Gastroesophageal sphincter (tissue), 4 donors: ENCODE results near the gene TWF2. TPM values are rescaled to one million over a fixed set of nuclear protein-coding genes. Genes with fewer than 3 reads are reported as not detected.

ENCODE experiments used
- ATAC-seq: fragments of 150-250 bp; one replicate; pipeline ENCODE4 v1.9.1; 2016; ENCODE audit warnings: mild to moderate bottlenecking, moderate library complexity
- H3K27ac ChIP-seq, 4 donors: fragments of 200-600 bp; sonication (generic) in 3 of 4; 1 replicate in 3 of 4; 2 replicates in 1 of 4; pipeline ENCODE4 v1.5.1; 2016 to 2019
- H3K27me3 ChIP-seq: fragments of 200-600 bp; sonication (generic); one replicate; pipeline ENCODE4 v1.5.1; 2019
- H3K36me3 ChIP-seq, 2 donors: fragments of 200-600 bp; sonication (generic); one replicate each; pipeline ENCODE4 v1.5.1; 2019; ENCODE audit warnings: control low read depth in 1 of 2
- H3K4me1 ChIP-seq, 3 donors: fragments of 200-600 bp; sonication (generic); 1 replicate in 2 of 3; 2 replicates in 1 of 3; pipeline ENCODE4 v1.5.1; 2016 to 2019; ENCODE audit warnings: control low read depth in 2 of 3
- H3K4me3 ChIP-seq, 2 donors: fragments of 200-600 bp; sonication (generic); one replicate each; pipeline ENCODE4 v1.5.1; 2019; ENCODE audit warnings: mild to moderate bottlenecking in 1 of 2, moderate library complexity in 1 of 2
- H3K9me3 ChIP-seq, 3 donors: fragments of 200-600 bp; sonication (generic); one replicate each; pipeline ENCODE4 v1.5.1; 2017 to 2019; ENCODE audit warnings: control low read depth in 2 of 3
- CTCF ChIP-seq, 4 experiments: fragments of 200-600 bp in 2 of 4; fragments of 450-650 bp in 2 of 4; sonication (generic) in 1 of 4; IDR thresholded peaks; one replicate each; pipeline ENCODE4 v1.5.1; 2017 to 2019; ENCODE audit warnings: antibody characterized with exemption in 4 of 4, mild to moderate bottlenecking in 2 of 4, moderate library complexity in 2 of 4
- EP300 ChIP-seq: sonication (generic); formaldehyde crosslinking; IDR thresholded peaks from one replicate; pipeline ENCODE4 v1.6.1; 2017; ENCODE audit warnings: antibody characterized with exemption, mild to moderate bottlenecking
- POLR2A ChIP-seq, 2 donors: fragments of 450-650 bp; IDR thresholded peaks; one replicate each; pipeline ENCODE4 v1.6.1; 2017; ENCODE audit warnings: antibody characterized with exemption in 2 of 2, mild to moderate bottlenecking in 2 of 2, moderate library complexity in 1 of 2
- POLR2AphosphoS5 ChIP-seq: sonication (generic); formaldehyde crosslinking; IDR thresholded peaks from one replicate; pipeline ENCODE4 v1.6.1; 2017; ENCODE audit warnings: antibody characterized with exemption
- WGBS, 2 donors: methylation state at CpG; one replicate each; pipeline ENCODE4 v1.1.5; 2018; ENCODE audit warnings: low coverage in 1 of 2; 5-methylcytosine and 5-hydroxymethylcytosine counted together
- total RNA-seq, 4 donors: library from RNA; depleted of rRNA; stranded (reverse); fragments of >200 nt; gene quantifications; one replicate each; pipeline ENCODE4 v1.1.0, GENCODE V29; 2016

Gene TWF2
- total RNA-seq, 4 donors from 2014 or later, result 46.8 to 79.5 (median 69.2) TPM

DNA sequence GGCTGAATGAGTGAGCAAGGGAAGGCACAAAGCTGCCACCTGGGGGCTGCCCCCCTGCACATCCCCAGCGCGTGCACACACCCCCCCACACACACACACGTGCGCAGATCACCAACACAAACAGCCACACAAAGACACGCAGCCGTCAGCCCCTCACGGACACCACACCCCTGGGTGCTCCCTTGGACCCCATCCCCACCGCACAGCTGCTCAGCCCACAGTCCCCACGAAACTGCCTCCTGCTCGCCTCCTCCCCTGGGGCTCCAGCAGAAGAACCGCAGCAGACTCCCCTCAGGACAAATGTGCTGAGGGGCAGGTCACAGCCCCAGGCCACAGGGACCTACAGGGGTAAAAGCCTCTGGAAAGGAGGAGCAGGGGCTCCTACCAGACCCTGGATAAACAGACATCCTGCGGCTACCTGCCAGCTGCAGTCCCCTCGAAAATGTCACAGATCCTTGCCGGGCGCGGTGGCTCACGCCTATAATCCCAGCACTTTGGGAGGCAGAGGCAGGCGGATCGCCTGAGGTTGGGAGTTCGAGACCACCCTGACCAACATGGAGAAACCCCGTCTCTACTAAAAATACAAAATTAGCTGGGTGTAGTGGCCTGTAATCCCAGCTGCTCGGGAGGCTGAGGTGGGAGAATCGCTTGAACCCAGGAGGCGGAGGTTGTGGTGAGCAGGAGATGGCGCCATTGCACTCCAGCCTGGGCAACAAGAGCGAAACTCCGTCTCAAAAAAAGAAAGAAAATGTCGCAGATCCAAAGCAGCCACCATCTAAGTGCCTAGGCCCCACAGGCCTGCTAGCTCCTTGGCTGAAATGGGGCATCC is 6.5 kb downstream of the TWF2 start:
- no peaks in the 10 kb centered on the region for H3K27me3 ChIP-seq
- H3K27ac ChIP-seq, result peak overlapping the region in 1 of 4 donors; percentile 1
- no peak for ATAC-seq
- no peak overlapping the region for H3K4me3 ChIP-seq
- peaks cover 0 to 78% of the 10 kb centered on the region in 2 donors for H3K36me3 ChIP-seq
- 72 to 89% methylated on average over 5 to 8 of the region's 28 CpGs for WGBS, 2 donors
- no peaks in the 10 kb centered on the region for H3K9me3 ChIP-seq
- peaks cover 0 to 64% (median 25%) of the 10 kb centered on the region in 3 donors for H3K4me1 ChIP-seq
- peak in 2 of 4 experiments; percentile 8 to 25 for TF ChIP-seq CTCF (IDR thresholded peaks at IDR 0.05)
- TF ChIP-seq EP300, result no peak

GRCh38 chr3:52231502-52232278 is 7.3 kb downstream of the TWF2 start:
- Histone ChIP-seq H3K4me3 (no peak overlapping the region), H3K36me3 (peaks cover 0 to 84% of the 10 kb centered on the region in 2 donors), H3K9me3 (no peaks in the 10 kb centered on the region), H3K4me1 (peaks cover 0 to 56% (median 18%) of the 10 kb centered on the region in 3 donors), H3K27ac (peak overlapping the region in 1 of 4 donors; percentile 1), H3K27me3 (no peaks in the 10 kb centered on the region)
- ATAC-seq, result peak; percentile 65
- peak in 3 of 4 experiments; percentile 88 to 92 (median 92) for TF ChIP-seq CTCF (IDR thresholded peaks at IDR 0.05)
- no peak for TF ChIP-seq POLR2A (IDR thresholded peaks at IDR 0.05)
- peak; percentile 58 for TF ChIP-seq POLR2AphosphoS5
- TF ChIP-seq EP300, result no peak
- no CpG with 5 or more reads among the region's 34 CpGs for WGBS, 2 donors

DNA sequence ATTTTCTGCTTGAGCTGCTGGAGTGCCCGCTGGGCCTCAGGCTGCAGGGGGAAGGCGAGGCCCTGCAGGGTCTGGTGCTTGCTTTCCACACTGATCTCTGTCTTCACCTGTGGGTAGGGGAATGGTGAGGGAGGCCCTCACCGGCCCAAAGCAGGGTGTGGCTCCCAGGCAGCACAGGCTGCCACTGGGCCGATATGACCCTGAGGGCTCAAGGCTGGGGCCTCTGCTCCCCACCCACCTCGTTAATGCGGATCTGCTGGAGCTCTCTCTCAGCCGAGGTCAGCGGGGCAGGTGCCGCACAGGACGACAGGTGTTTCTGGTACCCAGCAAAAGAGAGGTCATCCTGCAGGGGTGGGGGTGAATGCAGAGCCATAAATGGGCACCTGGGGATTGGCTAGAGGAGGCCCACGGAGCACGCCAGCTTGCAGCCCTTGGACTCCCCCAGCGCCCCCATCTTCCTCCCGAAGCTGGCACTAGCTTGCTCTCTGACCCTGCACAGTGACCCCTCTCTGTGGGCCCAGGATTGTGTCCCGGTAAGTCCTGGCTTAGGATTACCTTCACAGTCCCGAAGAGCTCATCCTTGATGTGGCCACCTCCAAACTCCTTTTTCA is 8.0 kb downstream of the TWF2 start:
- 86 to 100% methylated on average over 1 to 7 of the region's 16 CpGs for WGBS, 2 donors
- ATAC-seq, result no peak
- H3K27me3 ChIP-seq, result no peaks in the 10 kb centered on the region
- no peak for TF ChIP-seq CTCF (IDR thresholded peaks at IDR 0.05)
- no peak for TF ChIP-seq POLR2A (IDR thresholded peaks at IDR 0.05)
- no peak for TF ChIP-seq EP300
- no peak for TF ChIP-seq POLR2AphosphoS5
- peak overlapping the region in 1 of 4 donors; percentile 1 for H3K27ac ChIP-seq
- no peak overlapping the region for H3K4me3 ChIP-seq
- no peaks in the 10 kb centered on the region for H3K9me3 ChIP-seq
- H3K36me3 ChIP-seq, result peaks cover 0 to 84% of the 10 kb centered on the region in 2 donors
- H3K4me1 ChIP-seq, result peaks cover 0 to 49% (median 12%) of the 10 kb centered on the region in 3 donors

DNA sequence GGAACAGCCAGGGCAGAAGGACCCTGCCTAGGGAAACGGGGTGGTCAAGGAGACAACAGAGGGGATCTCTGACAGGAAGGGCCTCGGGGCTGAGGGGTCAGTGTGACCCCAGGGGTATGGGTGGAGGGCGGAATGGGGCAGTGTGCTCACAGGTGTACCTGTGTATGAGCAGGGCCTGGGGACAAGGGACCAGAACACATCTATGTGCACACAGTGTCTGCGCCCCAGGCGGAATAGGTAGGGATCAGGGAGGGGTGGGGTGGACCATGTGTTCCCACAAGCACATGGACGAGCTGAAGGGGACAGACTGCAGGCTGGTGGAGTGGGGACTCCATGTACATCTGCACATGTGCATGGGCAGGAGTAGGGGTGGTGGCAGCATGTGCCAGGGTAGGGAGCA is 8.5 kb downstream of the TWF2 start:
- Histone ChIP-seq H3K9me3 (no peaks in the 10 kb centered on the region), H3K4me1 (peaks cover 0 to 43% (median 6%) of the 10 kb centered on the region in 3 donors), H3K4me3 (no peak overlapping the region), H3K36me3 (peaks cover 0 to 84% of the 10 kb centered on the region in 2 donors), H3K27ac (no peak overlapping the region), H3K27me3 (no peaks in the 10 kb centered on the region)
- WGBS, 2 donors, result 85% methylated on average over 3 of the region's 6 CpGs; no CpG with 5 or more reads in 1 of the 2 donors
- no peak for ATAC-seq
- TF ChIP-seq EP300 (no peak), POLR2A (IDR thresholded peaks at IDR 0.05) (no peak), CTCF (IDR thresholded peaks at IDR 0.05) (no peak), POLR2AphosphoS5 (no peak)
